ENCODE measurements around the gene CIZ1. TPM values are rescaled to one million over a fixed set of nuclear protein-coding genes. Genes with fewer than 3 reads are reported as not detected.

CIZ1 gene
- total RNA-seq, 1 donor: 34.1 TPM

DNA sequence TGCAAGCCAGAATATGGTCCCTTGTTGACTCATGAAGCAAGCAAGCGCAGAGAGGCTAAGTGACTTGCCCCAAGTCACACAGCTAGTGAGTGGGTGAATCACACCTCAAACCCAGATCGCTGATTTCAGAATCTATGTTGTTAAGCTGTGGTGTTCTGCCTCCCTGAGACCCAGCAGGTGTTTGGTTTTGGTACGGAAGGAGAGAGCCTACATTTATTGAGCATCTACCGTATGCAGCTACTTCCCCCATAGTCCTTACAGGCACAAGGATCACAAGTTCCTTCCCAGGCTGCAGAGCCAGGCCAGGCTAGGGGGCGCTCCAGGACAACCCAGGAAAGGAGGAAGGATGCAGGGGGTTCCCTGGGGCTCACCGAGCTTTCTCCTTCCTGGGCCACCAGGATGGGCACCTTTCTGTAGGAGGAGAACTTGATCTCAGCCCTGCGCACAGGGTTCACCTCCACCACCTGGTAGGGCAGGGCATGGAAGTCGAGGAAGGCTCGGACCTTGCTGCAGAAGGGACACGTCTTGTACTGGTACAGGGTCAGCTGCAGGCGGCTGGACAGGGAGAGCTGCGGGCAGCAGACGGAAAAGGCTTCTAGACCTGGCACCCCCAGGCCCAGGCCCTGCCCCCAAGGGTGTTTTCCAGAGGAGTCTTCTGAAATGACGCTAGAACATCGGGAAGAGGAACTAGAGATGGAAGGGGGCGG is 66.3 kb downstream of the CIZ1 start:
- peak; percentile 69 for DNase-seq (ENCODE audit: low read depth)
- no peak overlapping the region for H3K4me3 ChIP-seq (ENCODE audit: low read depth, low read length)
- TF ChIP-seq, protein P1, sequence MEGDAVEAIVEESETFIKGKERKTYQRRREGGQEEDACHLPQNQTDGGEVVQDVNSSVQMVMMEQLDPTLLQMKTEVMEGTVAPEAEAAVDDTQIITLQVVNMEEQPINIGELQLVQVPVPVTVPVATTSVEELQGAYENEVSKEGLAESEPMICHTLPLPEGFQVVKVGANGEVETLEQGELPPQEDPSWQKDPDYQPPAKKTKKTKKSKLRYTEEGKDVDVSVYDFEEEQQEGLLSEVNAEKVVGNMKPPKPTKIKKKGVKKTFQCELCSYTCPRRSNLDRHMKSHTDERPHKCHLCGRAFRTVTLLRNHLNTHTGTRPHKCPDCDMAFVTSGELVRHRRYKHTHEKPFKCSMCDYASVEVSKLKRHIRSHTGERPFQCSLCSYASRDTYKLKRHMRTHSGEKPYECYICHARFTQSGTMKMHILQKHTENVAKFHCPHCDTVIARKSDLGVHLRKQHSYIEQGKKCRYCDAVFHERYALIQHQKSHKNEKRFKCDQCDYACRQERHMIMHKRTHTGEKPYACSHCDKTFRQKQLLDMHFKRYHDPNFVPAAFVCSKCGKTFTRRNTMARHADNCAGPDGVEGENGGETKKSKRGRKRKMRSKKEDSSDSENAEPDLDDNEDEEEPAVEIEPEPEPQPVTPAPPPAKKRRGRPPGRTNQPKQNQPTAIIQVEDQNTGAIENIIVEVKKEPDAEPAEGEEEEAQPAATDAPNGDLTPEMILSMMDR (IDR thresholded peaks at IDR 0.05; ENCODE audit: insufficient read depth, low read depth, low read length): peak; percentile 73

GRCh38 chr9:128124451-128124850 is 66.9 kb downstream of the CIZ1 start:
- no peak for DNase-seq (ENCODE audit: low read depth)
- no peak overlapping the region for H3K4me3 ChIP-seq (ENCODE audit: low read depth, low read length)
- TF ChIP-seq, protein P1 (IDR thresholded peaks at IDR 0.05; ENCODE audit: insufficient read depth, low read depth, low read length): no peak

DNA sequence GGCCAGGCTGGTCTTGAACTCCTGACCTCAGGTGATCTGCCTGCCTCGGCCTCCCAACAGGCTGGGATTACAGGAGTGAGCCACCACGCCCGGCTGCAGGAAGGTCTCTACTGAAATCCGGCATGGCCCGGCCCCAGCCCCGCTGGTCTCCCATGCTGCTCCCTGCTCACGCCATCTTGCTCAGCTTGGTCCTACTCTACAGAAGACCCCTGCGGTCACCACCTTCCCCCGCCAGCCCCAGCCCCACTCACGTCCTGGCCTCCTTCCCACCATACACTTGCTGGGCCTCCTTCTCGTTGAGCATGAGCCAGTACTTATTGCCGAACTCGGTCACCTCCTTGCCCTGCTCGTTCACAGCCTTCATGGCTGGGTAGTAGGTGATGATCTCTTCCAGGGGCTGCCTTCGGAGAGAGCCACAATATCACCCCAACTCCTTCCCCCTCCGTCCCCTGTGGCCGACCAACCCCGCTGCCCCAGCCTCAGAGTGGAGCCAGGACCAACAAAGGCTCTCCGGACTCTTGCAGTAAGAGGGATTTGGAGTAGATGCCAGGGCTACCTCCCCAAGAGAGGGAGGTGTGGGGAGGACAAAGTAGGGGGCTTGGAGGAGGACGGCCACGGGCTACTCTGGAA is 67.8 kb downstream of the CIZ1 start:
- no peak overlapping the region for H3K4me3 ChIP-seq (ENCODE audit: low read depth, low read length)
- TF ChIP-seq, protein P1 (IDR thresholded peaks at IDR 0.05; ENCODE audit: insufficient read depth, low read depth, low read length): no peak
- DNase-seq (ENCODE audit: low read depth): no peak

- no peak overlapping the region for H3K4me3 ChIP-seq (ENCODE audit: low read depth, low read length)
- TF ChIP-seq, protein P1 (IDR thresholded peaks at IDR 0.05; ENCODE audit: insufficient read depth, low read depth, low read length): no peak
- no peak for DNase-seq (ENCODE audit: low read depth)
These were observed 68.6 kb downstream of the CIZ1 start for GRCh38 chr9:128122809-128123175.

GRCh38 chr9:128121924-128122808 is 69.2 kb downstream of the CIZ1 start:
- H3K4me3 ChIP-seq (ENCODE audit: low read depth, low read length): no peak overlapping the region
- TF ChIP-seq, protein P1 (IDR thresholded peaks at IDR 0.05; ENCODE audit: insufficient read depth, low read depth, low read length): no peak

DNA sequence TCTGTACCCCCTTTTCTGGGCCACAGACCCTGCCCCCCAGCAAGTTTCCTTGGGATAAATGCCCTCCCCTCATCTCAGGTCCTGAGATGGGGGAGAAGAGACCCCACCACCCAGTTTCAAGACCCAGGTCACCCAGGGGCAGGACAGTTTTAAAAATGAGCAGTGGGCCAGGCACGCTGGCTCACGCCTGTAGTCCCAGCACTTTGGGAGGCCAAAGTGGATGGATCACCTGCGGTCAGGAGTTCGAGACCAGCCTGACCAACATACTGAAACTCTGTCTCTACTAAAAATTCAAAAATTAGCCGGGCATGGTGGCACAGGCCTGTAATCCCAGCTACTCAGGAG is 69.9 kb downstream of the CIZ1 start:
- TF ChIP-seq, protein P1 (IDR thresholded peaks at IDR 0.05; ENCODE audit: insufficient read depth, low read depth, low read length): no peak
- no peak for DNase-seq (ENCODE audit: low read depth)
- H3K4me3 ChIP-seq (ENCODE audit: low read depth, low read length): no peak overlapping the region

More at GRCh38 chr9:128121924-128122808, 69.2 kb downstream of the CIZ1 start:
- DNase-seq (ENCODE audit: low read depth): no peak
